ENCODE results near the gene LMOD1.
"Not testable (repeated sequence)": the region's sequence is repeated elsewhere in the genome, so short reads cannot be mapped to it uniquely, and the experiment has no call there.

Gene LMOD1

DNA sequence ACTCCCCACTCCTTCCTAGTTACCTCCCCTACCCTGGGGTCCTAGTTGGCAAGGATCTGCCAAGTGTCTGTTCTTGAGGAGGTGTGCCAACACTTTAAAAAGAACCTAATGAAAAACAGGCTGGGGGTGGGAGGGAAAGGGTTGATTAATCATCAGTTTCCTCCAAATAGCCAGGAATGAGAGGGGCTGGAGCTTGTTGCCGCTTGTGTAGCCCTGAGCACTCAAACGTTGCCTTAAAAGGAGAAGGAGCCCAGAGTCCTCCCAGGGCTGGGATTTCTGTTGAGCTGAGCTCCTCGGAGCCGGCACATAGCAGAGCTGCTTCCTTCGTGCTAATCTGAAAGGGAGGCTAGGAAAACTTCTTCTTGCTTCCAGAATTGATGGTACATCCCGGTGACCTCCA, 41.8 kb downstream of the LMOD1 start:
- DNase-seq (ENCODE audit: insufficient read length, low spot score): no peak
- TF ChIP-seq, protein P1, sequence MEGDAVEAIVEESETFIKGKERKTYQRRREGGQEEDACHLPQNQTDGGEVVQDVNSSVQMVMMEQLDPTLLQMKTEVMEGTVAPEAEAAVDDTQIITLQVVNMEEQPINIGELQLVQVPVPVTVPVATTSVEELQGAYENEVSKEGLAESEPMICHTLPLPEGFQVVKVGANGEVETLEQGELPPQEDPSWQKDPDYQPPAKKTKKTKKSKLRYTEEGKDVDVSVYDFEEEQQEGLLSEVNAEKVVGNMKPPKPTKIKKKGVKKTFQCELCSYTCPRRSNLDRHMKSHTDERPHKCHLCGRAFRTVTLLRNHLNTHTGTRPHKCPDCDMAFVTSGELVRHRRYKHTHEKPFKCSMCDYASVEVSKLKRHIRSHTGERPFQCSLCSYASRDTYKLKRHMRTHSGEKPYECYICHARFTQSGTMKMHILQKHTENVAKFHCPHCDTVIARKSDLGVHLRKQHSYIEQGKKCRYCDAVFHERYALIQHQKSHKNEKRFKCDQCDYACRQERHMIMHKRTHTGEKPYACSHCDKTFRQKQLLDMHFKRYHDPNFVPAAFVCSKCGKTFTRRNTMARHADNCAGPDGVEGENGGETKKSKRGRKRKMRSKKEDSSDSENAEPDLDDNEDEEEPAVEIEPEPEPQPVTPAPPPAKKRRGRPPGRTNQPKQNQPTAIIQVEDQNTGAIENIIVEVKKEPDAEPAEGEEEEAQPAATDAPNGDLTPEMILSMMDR (IDR thresholded peaks at IDR 0.05; ENCODE audit: insufficient read depth, missing control alignments): no peak
- FAIRE-seq: no peak

GRCh38 chr1:201903135-201903534, 43.2 kb downstream of the LMOD1 start:
- DNase-seq (ENCODE audit: insufficient read length, low spot score) (no peak), FAIRE-seq (no peak)
- TF ChIP-seq, protein P1 (IDR thresholded peaks at IDR 0.05; ENCODE audit: insufficient read depth, missing control alignments): no peak

- DNase-seq (ENCODE audit: insufficient read length, low spot score): no peak
- TF ChIP-seq, protein P1 (IDR thresholded peaks at IDR 0.05; ENCODE audit: insufficient read depth, missing control alignments): no peak
- FAIRE-seq: no peak
Measured at GRCh38 chr1:201902198-201902597, 44.1 kb downstream of the LMOD1 start.

GRCh38 chr1:201901036-201901435, 45.3 kb downstream of the LMOD1 start:
- FAIRE-seq; DNase-seq (ENCODE audit: insufficient read length, low spot score): not testable (repeated sequence)

DNA sequence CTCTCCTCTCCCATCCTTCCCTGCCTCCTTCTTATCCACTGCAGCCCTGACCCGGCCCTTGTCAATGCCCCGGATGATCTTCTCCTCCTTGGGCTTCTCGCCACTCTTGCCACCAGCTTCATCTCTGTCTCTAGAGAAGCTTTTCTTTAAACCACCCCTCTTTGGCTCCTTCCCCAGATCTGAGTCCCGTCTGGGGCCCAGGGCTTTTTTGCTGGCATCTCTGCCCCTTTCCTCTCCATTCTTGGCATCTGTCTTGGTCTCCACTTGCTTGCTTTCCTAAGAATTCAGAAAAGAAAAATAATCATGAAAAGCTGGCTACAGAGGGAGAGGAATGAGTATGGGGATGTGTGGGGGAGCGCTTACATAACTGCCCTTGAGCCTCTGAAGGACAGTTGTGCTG, 45.9 kb downstream of the LMOD1 start:
- DNase-seq (ENCODE audit: insufficient read length, low spot score): no peak
- no peak for FAIRE-seq
- TF ChIP-seq, protein P1 (IDR thresholded peaks at IDR 0.05; ENCODE audit: insufficient read depth, missing control alignments): no peak

- FAIRE-seq (no peak), DNase-seq (ENCODE audit: insufficient read length, low spot score) (no peak)
- TF ChIP-seq, protein P1 (IDR thresholded peaks at IDR 0.05; ENCODE audit: insufficient read depth, missing control alignments): no peak
Measured at GRCh38 chr1:201899683-201900429, 46.5 kb downstream of the LMOD1 start.

DNA sequence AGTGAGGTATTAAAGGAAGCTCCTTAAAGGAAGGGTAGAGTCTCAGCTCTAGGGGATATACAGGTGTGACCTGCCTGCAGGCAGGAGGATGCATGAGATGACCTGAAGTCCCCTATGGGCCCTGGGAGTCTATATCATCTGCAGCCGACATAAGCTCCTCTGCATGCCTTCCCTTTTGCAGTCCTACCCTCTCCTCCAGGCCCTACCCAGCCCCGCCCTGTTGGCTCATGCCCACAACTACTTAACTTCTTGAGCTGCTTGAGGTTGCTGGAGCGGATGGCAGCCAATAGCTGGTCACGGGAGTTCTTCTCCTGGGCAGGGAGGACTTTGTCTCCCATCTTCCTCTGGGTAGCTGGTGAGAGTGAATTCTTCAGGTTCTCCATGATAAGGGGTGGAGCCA, 47.4 kb downstream of the LMOD1 start:
- FAIRE-seq (no peak), DNase-seq (ENCODE audit: insufficient read length, low spot score) (no peak)
- TF ChIP-seq, protein P1 (IDR thresholded peaks at IDR 0.05; ENCODE audit: insufficient read depth, missing control alignments): no peak
